ENCODE data around the gene SMIM10L1. TPM values are rescaled to one million over a fixed set of nuclear protein-coding genes. Genes with fewer than 3 reads are reported as not detected.

The SMIM10L1 gene
- total RNA-seq, 4 donors from 2014 or later: 12.3 to 19.1 (median 13.5) TPM

- no peaks in the 10 kb centered on the region for H3K27me3 ChIP-seq
- TF ChIP-seq POLR2A (IDR thresholded peaks at IDR 0.05; ENCODE audit: low read depth) (no peak), CTCF (IDR thresholded peaks at IDR 0.05) (no peak), POLR2AphosphoS5 (IDR thresholded peaks at IDR 0.05) (no peak), EP300 (IDR thresholded peaks at IDR 0.05) (no peak)
- DNase-seq (ENCODE audit: extremely low spot score): no peak
Observed at GRCh38 chr12:11183011-11183410, 12.0 kb downstream of the SMIM10L1 start.

GRCh38 chr12:11186837-11187236 lies 15.8 kb downstream of the SMIM10L1 start, which contains the start of gene TAS2R42:
Gene TAS2R42, minus strand, starts transcription at chr12:11186937. Its CDS starts 0 bp downstream, at chr12:11186937.
- Histone ChIP-seq H3K27me3 (no peaks in the 10 kb centered on the region), H3K9me3 (no peaks in the 10 kb centered on the region), H3K27ac (replicated peaks in 1 of 4) (no peak within 1 kb of the TSS), H3K4me3 (no peak within 1 kb of the TSS), H3K4me1 (no peaks in the 10 kb centered on the region), H3K36me3 (no peaks in the 10 kb centered on the region)
- no peak for TF ChIP-seq EP300 (IDR thresholded peaks at IDR 0.05)
- no peak for TF ChIP-seq CTCF (IDR thresholded peaks at IDR 0.05)
- TF ChIP-seq POLR2AphosphoS5 (IDR thresholded peaks at IDR 0.05): no peak
- TF ChIP-seq POLR2A (IDR thresholded peaks at IDR 0.05; ENCODE audit: low read depth): no peak
- 44% methylated on average over 2 of the region's 2 CpGs for WGBS
- DNase-seq (ENCODE audit: extremely low spot score): no peak
- intact Hi-C loops (cut with DNase I): no loop called here

More at GRCh38 chr12:11183011-11183410, 12.0 kb downstream of the SMIM10L1 start:
- Histone ChIP-seq H3K36me3 (no peaks in the 10 kb centered on the region), H3K4me1 (no peaks in the 10 kb centered on the region), H3K27ac (replicated peaks in 1 of 4) (no peak overlapping the region), H3K9me3 (no peaks in the 10 kb centered on the region), H3K4me3 (no peak overlapping the region)
- intact Hi-C loops (cut with DNase I): no loop called here

- intact Hi-C loops (cut with DNase I): no loop called here
- TF ChIP-seq POLR2A (IDR thresholded peaks at IDR 0.05; ENCODE audit: low read depth) (no peak), EP300 (IDR thresholded peaks at IDR 0.05) (no peak), POLR2AphosphoS5 (IDR thresholded peaks at IDR 0.05) (no peak), CTCF (IDR thresholded peaks at IDR 0.05) (no peak)
Observed at GRCh38 chr12:11202811-11203210, 31.8 kb downstream of the SMIM10L1 start.

GRCh38 chr12:11204173-11204572 lies 33.2 kb downstream of the SMIM10L1 start:
- Histone ChIP-seq H3K9me3 (no peaks in the 10 kb centered on the region), H3K4me3 (no peak overlapping the region), H3K36me3 (no peaks in the 10 kb centered on the region), H3K4me1 (no peaks in the 10 kb centered on the region), H3K27me3 (no peaks in the 10 kb centered on the region), H3K27ac (replicated peaks in 1 of 4) (no peak overlapping the region)
- intact Hi-C loops (cut with DNase I): no loop called here
- TF ChIP-seq POLR2A (IDR thresholded peaks at IDR 0.05; ENCODE audit: low read depth) (no peak), POLR2AphosphoS5 (IDR thresholded peaks at IDR 0.05) (no peak), CTCF (IDR thresholded peaks at IDR 0.05) (no peak), EP300 (IDR thresholded peaks at IDR 0.05) (no peak)
- WGBS: 84% methylated on average over 3 of the region's 3 CpGs
- DNase-seq (ENCODE audit: extremely low spot score): no peak

More at GRCh38 chr12:11202811-11203210, 31.8 kb downstream of the SMIM10L1 start:
- H3K27ac ChIP-seq (replicated peaks in 1 of 4): no peak overlapping the region
- no peaks in the 10 kb centered on the region for H3K9me3 ChIP-seq
- no peaks in the 10 kb centered on the region for H3K36me3 ChIP-seq
- no peaks in the 10 kb centered on the region for H3K27me3 ChIP-seq
- H3K4me1 ChIP-seq: no peaks in the 10 kb centered on the region
- H3K4me3 ChIP-seq: no peak overlapping the region
- no peak for DNase-seq (ENCODE audit: extremely low spot score)

GRCh38 chr12:11209113-11209512 lies 38.1 kb downstream of the SMIM10L1 start:
- no peak for TF ChIP-seq POLR2AphosphoS5 (IDR thresholded peaks at IDR 0.05)
- no peak for TF ChIP-seq EP300 (IDR thresholded peaks at IDR 0.05)
- TF ChIP-seq POLR2A (IDR thresholded peaks at IDR 0.05; ENCODE audit: low read depth): no peak
- no peak for TF ChIP-seq CTCF (IDR thresholded peaks at IDR 0.05)
- Histone ChIP-seq H3K4me1 (no peaks in the 10 kb centered on the region), H3K27me3 (no peaks in the 10 kb centered on the region), H3K36me3 (no peaks in the 10 kb centered on the region), H3K27ac (replicated peaks in 1 of 4) (no peak overlapping the region), H3K9me3 (no peaks in the 10 kb centered on the region), H3K4me3 (no peak overlapping the region)
- intact Hi-C loops (cut with DNase I): no loop called here
- no peak for DNase-seq (ENCODE audit: extremely low spot score)
- 38% methylated on average over 1 of the region's 1 CpG for WGBS

Measured in esophagus muscularis mucosa (tissue), 4 donors.